Neural crest cell (in vitro differentiated cells): ENCODE results near the gene DPP8. TPM values are rescaled to one million over a fixed set of nuclear protein-coding genes. Genes with fewer than 3 reads are reported as not detected.

ENCODE experiments used
- DNase-seq: peaks from one replicate; pipeline ENCODE4 v3.0.0; 2021; ENCODE audit warnings: low read depth, mixed read lengths, low spot score
- H3K27ac Mint-ChIP-seq: one replicate; pipeline ENCODE4 v1.8.0; 2021; ENCODE audit warnings: mild to moderate bottlenecking, mixed read lengths; ENCODE audit not compliant: unreplicated experiment
- H3K27me3 Mint-ChIP-seq: 2 replicates; pipeline ENCODE4 v1.8.0; 2021; ENCODE audit warnings: low read depth, mild to moderate bottlenecking, mixed read lengths
- H3K36me3 Mint-ChIP-seq: 2 replicates; pipeline ENCODE4 v1.8.0; 2021; ENCODE audit warnings: low read depth, mild to moderate bottlenecking, mixed read lengths
- H3K4me1 Mint-ChIP-seq: 2 replicates; pipeline ENCODE4 v1.8.0; 2021; ENCODE audit warnings: mixed read lengths
- H3K4me3 Mint-ChIP-seq: one replicate; pipeline ENCODE4 v1.8.0; 2021; ENCODE audit warnings: mild to moderate bottlenecking, mixed read lengths
- H3K9me3 Mint-ChIP-seq: 2 replicates; pipeline ENCODE4 v1.8.0; 2021; ENCODE audit warnings: mixed read lengths
- total RNA-seq: library from RNA; stranded (reverse); gene quantifications from 2 replicates; pipeline ENCODE4 v1.2.1, GENCODE V29; 2021
- TF ChIP-seq, protein P1 (sequence below): fragments of 200-600 bp; sonication (generic); conservative IDR thresholded peaks from 2 replicates; pipeline ENCODE4 v1.5.0; 2021; ENCODE audit warnings: antibody characterized with exemption, mild to moderate bottlenecking

The DPP8 gene
- total RNA-seq, 1 donor from 2014 or later = 26.1 TPM

DNA sequence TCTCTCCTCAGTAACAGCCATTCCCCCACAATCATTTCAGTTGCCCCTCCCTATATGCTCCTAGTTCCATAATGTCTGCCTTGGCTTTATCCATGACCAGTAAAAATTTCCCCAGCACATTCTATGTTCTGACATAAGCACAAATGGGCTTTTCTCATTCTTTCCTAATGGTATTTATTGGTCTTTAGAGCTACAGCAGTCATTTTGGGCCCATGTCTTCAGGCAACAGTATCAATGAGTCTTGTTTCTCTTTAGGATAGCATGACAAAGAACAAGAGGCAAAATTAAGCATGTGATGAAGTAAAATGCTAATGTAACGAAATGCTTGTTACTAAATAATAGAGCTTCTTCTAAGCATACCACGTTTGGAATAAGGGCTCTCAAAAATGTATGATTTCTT, 8.2 kb downstream of the DPP8 start:
- no peak overlapping the region for H3K4me3 Mint-ChIP-seq
- no peak overlapping the region for H3K27ac Mint-ChIP-seq
- TF ChIP-seq, protein P1, sequence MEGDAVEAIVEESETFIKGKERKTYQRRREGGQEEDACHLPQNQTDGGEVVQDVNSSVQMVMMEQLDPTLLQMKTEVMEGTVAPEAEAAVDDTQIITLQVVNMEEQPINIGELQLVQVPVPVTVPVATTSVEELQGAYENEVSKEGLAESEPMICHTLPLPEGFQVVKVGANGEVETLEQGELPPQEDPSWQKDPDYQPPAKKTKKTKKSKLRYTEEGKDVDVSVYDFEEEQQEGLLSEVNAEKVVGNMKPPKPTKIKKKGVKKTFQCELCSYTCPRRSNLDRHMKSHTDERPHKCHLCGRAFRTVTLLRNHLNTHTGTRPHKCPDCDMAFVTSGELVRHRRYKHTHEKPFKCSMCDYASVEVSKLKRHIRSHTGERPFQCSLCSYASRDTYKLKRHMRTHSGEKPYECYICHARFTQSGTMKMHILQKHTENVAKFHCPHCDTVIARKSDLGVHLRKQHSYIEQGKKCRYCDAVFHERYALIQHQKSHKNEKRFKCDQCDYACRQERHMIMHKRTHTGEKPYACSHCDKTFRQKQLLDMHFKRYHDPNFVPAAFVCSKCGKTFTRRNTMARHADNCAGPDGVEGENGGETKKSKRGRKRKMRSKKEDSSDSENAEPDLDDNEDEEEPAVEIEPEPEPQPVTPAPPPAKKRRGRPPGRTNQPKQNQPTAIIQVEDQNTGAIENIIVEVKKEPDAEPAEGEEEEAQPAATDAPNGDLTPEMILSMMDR = no peak
- no peaks in the 10 kb centered on the region for H3K36me3 Mint-ChIP-seq
- H3K9me3 Mint-ChIP-seq = no peaks in the 10 kb centered on the region
- H3K27me3 Mint-ChIP-seq = no peaks in the 10 kb centered on the region
- DNase-seq = no peak
- H3K4me1 Mint-ChIP-seq = no peaks in the 10 kb centered on the region

DNA sequence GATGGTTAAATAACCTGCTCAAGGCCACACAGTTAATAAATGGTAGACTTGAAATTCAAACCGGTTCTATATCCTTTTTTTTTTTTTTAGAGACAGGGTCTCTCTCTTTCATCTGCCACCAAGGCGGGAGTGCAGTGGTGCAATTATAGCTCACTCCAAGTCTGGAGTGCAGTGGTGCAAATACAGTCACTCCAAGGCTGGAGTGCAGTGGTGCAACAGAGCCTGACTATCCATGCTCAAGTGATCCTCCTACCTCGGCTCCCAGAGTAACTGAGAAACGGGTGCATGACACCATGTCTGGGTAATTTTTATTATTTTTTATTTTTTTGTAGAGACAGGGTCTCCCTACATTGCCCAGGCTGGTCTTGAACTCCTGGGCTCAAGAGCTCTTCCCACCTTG, 23.4 kb downstream of the DPP8 start:
- no peaks in the 10 kb centered on the region for H3K27me3 Mint-ChIP-seq
- no peaks in the 10 kb centered on the region for H3K9me3 Mint-ChIP-seq
- TF ChIP-seq, protein P1 = no peak
- no peak for DNase-seq
- peaks cover 9% of the 10 kb centered on the region for H3K36me3 Mint-ChIP-seq
- no peaks in the 10 kb centered on the region for H3K4me1 Mint-ChIP-seq
- no peak overlapping the region for H3K27ac Mint-ChIP-seq
- no peak overlapping the region for H3K4me3 Mint-ChIP-seq

DNA sequence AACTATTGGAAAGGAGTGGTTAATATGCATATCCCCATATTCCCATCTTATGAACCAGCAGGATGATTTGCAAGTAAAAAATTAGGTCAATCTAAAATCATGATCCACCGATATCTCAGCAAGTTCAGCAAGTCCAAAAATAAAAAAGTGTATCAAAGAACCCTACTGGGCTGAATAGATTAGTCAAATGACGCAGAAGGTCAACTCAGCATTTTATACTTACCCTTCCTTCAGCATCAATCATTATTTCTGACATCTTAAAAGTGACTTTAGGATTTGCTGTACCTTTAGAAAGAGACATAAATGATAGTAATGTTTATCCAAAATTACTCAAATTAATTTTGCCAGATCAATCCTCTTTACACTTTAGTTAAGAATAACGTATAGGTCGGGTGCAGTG, 32.6 kb downstream of the DPP8 start:
- no peak for DNase-seq
- H3K27me3 Mint-ChIP-seq = no peaks in the 10 kb centered on the region
- no peaks in the 10 kb centered on the region for H3K4me1 Mint-ChIP-seq
- TF ChIP-seq, protein P1 = no peak
- no peak overlapping the region for H3K4me3 Mint-ChIP-seq
- H3K27ac Mint-ChIP-seq = no peak overlapping the region
- H3K36me3 Mint-ChIP-seq = no peaks in the 10 kb centered on the region
- H3K9me3 Mint-ChIP-seq = no peaks in the 10 kb centered on the region

DNA sequence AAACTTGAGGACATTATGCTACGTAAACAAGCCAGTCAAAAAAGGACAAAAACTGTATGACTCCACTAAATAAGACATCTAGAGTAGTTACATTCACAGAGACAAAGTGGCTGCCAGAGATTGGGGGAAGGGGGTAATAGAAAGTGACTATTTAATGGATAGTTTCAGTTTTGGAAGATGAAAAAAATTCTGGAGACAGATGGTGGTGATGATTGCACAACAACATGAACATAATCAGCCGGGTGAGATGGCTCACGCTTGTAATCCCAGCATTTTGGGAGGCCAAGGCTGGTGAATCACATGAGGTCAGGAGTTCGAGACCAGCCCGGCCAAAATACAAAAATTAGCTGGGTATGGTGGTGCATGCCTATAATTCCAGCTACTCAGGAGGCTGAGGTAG, 40.6 kb downstream of the DPP8 start:
- DNase-seq = no peak
- Mint-ChIP-seq H3K36me3 (peaks cover under 1% of the 10 kb centered on the region), H3K9me3 (no peaks in the 10 kb centered on the region), H3K27me3 (no peaks in the 10 kb centered on the region), H3K27ac (no peak overlapping the region), H3K4me3 (no peak overlapping the region), H3K4me1 (no peaks in the 10 kb centered on the region)
- TF ChIP-seq, protein P1 = no peak

DNA sequence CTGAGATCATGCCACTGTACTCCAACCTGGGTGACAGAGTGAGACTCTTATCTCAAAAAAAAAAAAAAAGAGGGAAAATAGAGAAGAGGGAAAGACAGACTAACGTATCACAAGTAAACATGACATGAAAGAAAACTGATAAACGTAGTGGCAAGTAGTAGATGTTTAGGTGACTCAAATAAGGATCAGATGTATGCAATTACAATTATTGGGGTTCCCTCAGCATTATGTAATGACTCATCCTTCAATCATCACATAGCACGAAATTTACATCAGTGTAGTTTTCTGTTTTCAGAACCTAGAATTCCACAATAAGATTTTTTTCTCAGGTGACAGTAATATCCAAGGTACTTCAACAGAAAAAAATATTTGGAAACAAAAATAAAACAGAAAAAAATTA, 46.6 kb downstream of the DPP8 start:
- Mint-ChIP-seq H3K36me3 (peaks cover 8% of the 10 kb centered on the region), H3K27ac (no peak overlapping the region), H3K9me3 (no peaks in the 10 kb centered on the region), H3K27me3 (no peaks in the 10 kb centered on the region), H3K4me3 (no peak overlapping the region), H3K4me1 (no peaks in the 10 kb centered on the region)
- TF ChIP-seq, protein P1 = no peak
- no peak for DNase-seq
